GM23338 (cell line): ENCODE results near the gene LARGE1. TPM values are rescaled to one million over a fixed set of nuclear protein-coding genes. Genes with fewer than 3 reads are reported as not detected.

Experiments used
- ATAC-seq: fragments of 200-7000 bp; cut with Tn5 transposase; 3 replicates; pipeline ENCODE4 v1.9.1; 2020
- DNase-seq: peaks from one replicate; pipeline ENCODE4 v3.0.0-alpha.2; 2015; ENCODE audit warnings: low spot score
- H2AFZ ChIP-seq: fragments of 200-600 bp; sonication (generic); 2 replicates; pipeline ENCODE4 v1.8.0; 2016; ENCODE audit warnings: antibody characterized with exemption, mild to moderate bottlenecking, moderate library complexity
- H3F3A ChIP-seq: fragments of 200-600 bp; sonication (generic); replicated peaks from 2 replicates; pipeline ENCODE4 v1.8.0; 2017; ENCODE audit warnings: antibody characterized with exemption, mixed run types, low read depth
- H3K27ac ChIP-seq: fragments of 200-600 bp; sonication (generic); 2 replicates; pipeline ENCODE4 v1.6.1; 2016; ENCODE audit warnings: low read depth
- H3K27me3 ChIP-seq: fragments of 200-600 bp; sonication (generic); 2 replicates; pipeline ENCODE4 v1.8.0; 2016; ENCODE audit warnings: mild to moderate bottlenecking, mixed run types, moderate library complexity; ENCODE audit not compliant: insufficient read depth
- H3K36me3 ChIP-seq: fragments of 200-600 bp; sonication (generic); 2 replicates; pipeline ENCODE4 v1.8.0; 2016; ENCODE audit warnings: mild to moderate bottlenecking; ENCODE audit not compliant: insufficient read depth
- H3K4me1 ChIP-seq: fragments of 200-600 bp; sonication (generic); 2 replicates; pipeline ENCODE4 v1.8.0; 2016; ENCODE audit warnings: mild to moderate bottlenecking, moderate library complexity; ENCODE audit not compliant: insufficient read depth
- H3K4me2 ChIP-seq: fragments of 200-600 bp; sonication (generic); 2 replicates; pipeline ENCODE4 v1.7.1; 2017; ENCODE audit warnings: mixed run types
- H3K4me3 ChIP-seq: fragments of 200-600 bp; sonication (generic); 2 replicates; pipeline ENCODE4 v1.6.1; 2016; ENCODE audit warnings: mixed run types
- H3K79me2 ChIP-seq: fragments of 200-600 bp; sonication (generic); replicated peaks from 2 replicates; pipeline ENCODE4 v1.8.0; 2017; ENCODE audit warnings: mild to moderate bottlenecking; ENCODE audit not compliant: insufficient read depth
- H3K9me2 ChIP-seq: fragments of 200-600 bp; sonication (generic); 2 replicates; pipeline ENCODE4 v1.8.0; 2017; ENCODE audit not compliant: insufficient read depth
- H4K20me1 ChIP-seq: fragments of 200-600 bp; sonication (generic); replicated peaks from 2 replicates; pipeline ENCODE4 v1.8.0; 2017; ENCODE audit warnings: mild to moderate bottlenecking; ENCODE audit not compliant: insufficient read depth
- H3K27ac Mint-ChIP-seq: 2 replicates; pipeline ENCODE4 v1.8.0; 2020; ENCODE audit warnings: inconsistent platforms, mild to moderate bottlenecking, moderate library complexity, mixed read lengths
- H3K27me3 Mint-ChIP-seq: 3 replicates; pipeline ENCODE4 v1.8.0; 2022; ENCODE audit warnings: low read depth, mild to moderate bottlenecking, moderate library complexity, mixed read lengths, inconsistent platforms; ENCODE audit not compliant: insufficient read depth, poor library complexity
- H3K36me3 Mint-ChIP-seq: 3 replicates; pipeline ENCODE4 v1.8.0; 2021; ENCODE audit warnings: low read depth, mild to moderate bottlenecking, inconsistent platforms, moderate library complexity, mixed read lengths
- H3K4me1 Mint-ChIP-seq: 3 replicates; pipeline ENCODE4 v1.8.0; 2020; ENCODE audit warnings: mild to moderate bottlenecking, inconsistent platforms, mixed read lengths
- H3K4me3 Mint-ChIP-seq: 3 replicates; pipeline ENCODE4 v1.8.0; 2021; ENCODE audit warnings: moderate library complexity, mild to moderate bottlenecking, inconsistent platforms, mixed read lengths
- H3K9me3 Mint-ChIP-seq: 3 replicates; pipeline ENCODE4 v1.8.0; 2020; ENCODE audit warnings: moderate library complexity, mild to moderate bottlenecking, inconsistent platforms, mixed read lengths
- CREB1 ChIP-seq: fragments of 250-450 bp; sonication (Bioruptor Pico); IDR thresholded peaks from 2 replicates; pipeline ENCODE4 v1.5.0; 2020; ENCODE audit warnings: low read depth, mild to moderate bottlenecking, moderate library complexity
- CTCF ChIP-seq, 2 experiments: fragments of 200-600 bp in 1 of 2; sonication (generic) in 1 of 2; conservative IDR thresholded peaks; 2 replicates each; pipeline versions ENCODE4 v1.5.1 to v1.6.1; 2016 to 2017; ENCODE audit warnings: antibody characterized with exemption in 2 of 2, low read depth in 2 of 2, mild to moderate bottlenecking in 2 of 2, moderate library complexity in 1 of 2
- ETS1 ChIP-seq: IDR thresholded peaks from 2 replicates; pipeline ENCODE4 v1.6.1; 2016; ENCODE audit warnings: antibody characterized with exemption
- EZH2 ChIP-seq: fragments of 200-600 bp; sonication (generic); IDR thresholded peaks from one replicate; pipeline ENCODE4 v1.8.0; 2017; ENCODE audit warnings: antibody characterized with exemption, mild to moderate bottlenecking, low read depth; ENCODE audit not compliant: unreplicated experiment
- EZH2phosphoT487 ChIP-seq: fragments of 200-600 bp; sonication (generic); IDR thresholded peaks from one replicate; pipeline ENCODE4 v1.8.1; 2018; ENCODE audit warnings: antibody characterized with exemption; ENCODE audit not compliant: unreplicated experiment
- JUNB ChIP-seq: IDR thresholded peaks from one replicate; pipeline ENCODE4 v1.6.1; 2016; ENCODE audit warnings: antibody characterized with exemption; ENCODE audit not compliant: unreplicated experiment
- NANOG ChIP-seq: IDR thresholded peaks from 2 replicates; pipeline ENCODE4 v1.6.1; 2016; ENCODE audit warnings: antibody characterized with exemption, borderline replicate concordance
- REST ChIP-seq: IDR thresholded peaks from one replicate; pipeline ENCODE4 v1.6.1; 2018; ENCODE audit warnings: antibody characterized with exemption; ENCODE audit not compliant: unreplicated experiment
- STAT1 ChIP-seq: IDR thresholded peaks from one replicate; pipeline ENCODE4 v1.6.1; 2016; ENCODE audit warnings: antibody characterized with exemption; ENCODE audit not compliant: unreplicated experiment
- ZNF114 ChIP-seq: fragments of 250-450 bp; sonication (Bioruptor Pico); IDR thresholded peaks from 2 replicates; pipeline ENCODE4 v1.5.0; 2020; ENCODE audit warnings: mild to moderate bottlenecking, moderate library complexity
- ZNF331 ChIP-seq: fragments of 250-450 bp; sonication (Bioruptor Pico); IDR thresholded peaks from 2 replicates; pipeline ENCODE4 v1.5.0; 2020; ENCODE audit warnings: low read depth, mild to moderate bottlenecking, moderate library complexity
- polyA plus RNA-seq: library from polyadenylated mRNA; unstranded; fragments of >200 nt; fragmentation: Nextera tagmentation; extraction: Ambion mirVana; gene quantifications from 2 replicates; pipeline ENCODE4 v1.2.1, GENCODE V29; 2016
- total RNA-seq: library from RNA; depleted of rRNA; stranded (reverse); fragments of >200 nt; shearing (Covaris generic); gene quantifications from 2 replicates; pipeline ENCODE4 v1.2.3, GENCODE V29; 2014

Gene LARGE1
- total and polyA plus RNA-seq, 2 experiments from 2014 or later, result 12.8 to 75.6 TPM

DNA sequence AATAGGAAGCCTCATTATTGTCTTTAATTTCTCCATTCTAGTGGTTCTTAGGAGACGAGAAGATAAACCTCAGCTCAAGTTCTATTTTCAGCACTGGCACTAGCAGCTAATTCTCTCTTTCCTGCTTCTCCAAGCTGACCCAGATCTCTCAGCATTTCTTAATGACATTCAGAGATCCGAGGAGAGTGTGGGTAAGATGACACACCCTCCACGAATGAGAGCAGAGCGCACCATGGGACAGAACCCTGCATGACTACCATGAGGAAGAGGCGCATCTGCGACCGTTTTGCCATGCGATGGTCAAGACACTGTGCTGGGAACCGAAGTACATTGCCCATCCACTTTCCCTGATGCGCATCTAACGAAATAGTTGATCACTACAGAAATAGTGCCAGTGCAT, 241.8 kb downstream of the LARGE1 start:
- Histone ChIP-seq H3K36me3 (no peaks in the 10 kb centered on the region), H3K4me3 (no peak overlapping the region), H3K9me2 (no peaks in the 10 kb centered on the region), H4K20me1 (peaks cover 18% of the 10 kb centered on the region), H3K4me1 (peaks cover 21% of the 10 kb centered on the region), H3K4me2 (0 out of 2 replicates have a peak overlapping the region, but pooled peaks have one; percentile 28), H3F3A (no peaks in the 10 kb centered on the region), H3K27ac (no peak overlapping the region), H3K79me2 (peaks cover 84% of the 10 kb centered on the region), H3K27me3 (no peaks in the 10 kb centered on the region), H2AFZ (no peak overlapping the region)
- Mint-ChIP-seq H3K4me3 (no peak overlapping the region), H3K9me3 (peaks cover 3% of the 10 kb centered on the region; the same call in 2 of the 3 replicates), H3K36me3 (peaks cover 5% of the 10 kb centered on the region; the same call in 2 of the 3 replicates), H3K27me3 (peaks cover 2% of the 10 kb centered on the region), H3K27ac (no peak overlapping the region), H3K4me1 (peaks cover 56% of the 10 kb centered on the region)
- ATAC-seq (peak; percentile 32; the same call in 2 of the 3 replicates), DNase-seq (no peak)
- TF ChIP-seq JUNB (no peak), STAT1 (no peak), EZH2phosphoT487 (no peak), ETS1 (no peak), ZNF114 (CRISPR knock-in tag) (no peak), CREB1 (CRISPR knock-in tag) (no peak), ZNF331 (CRISPR knock-in tag) (no peak)

GRCh38 chr22:33677536-33677935, 242.7 kb downstream of the LARGE1 start:
- ATAC-seq, result no peak
- H3F3A ChIP-seq, result no peaks in the 10 kb centered on the region
- no peaks in the 10 kb centered on the region for H3K9me2 ChIP-seq
- no peaks in the 10 kb centered on the region for H3K9me3 Mint-ChIP-seq
- peaks cover 84% of the 10 kb centered on the region for H3K79me2 ChIP-seq
- H3K4me3 Mint-ChIP-seq, result no peak overlapping the region
- no peaks in the 10 kb centered on the region for H3K36me3 Mint-ChIP-seq
- no peak overlapping the region for H2AFZ ChIP-seq
- H3K27ac Mint-ChIP-seq, result no peak overlapping the region
- H3K27me3 ChIP-seq, result no peaks in the 10 kb centered on the region
- H3K4me1 Mint-ChIP-seq, result peaks cover 63% of the 10 kb centered on the region
- H3K36me3 ChIP-seq, result no peaks in the 10 kb centered on the region
- TF ChIP-seq ZNF331 (CRISPR knock-in tag) (no peak), ETS1 (no peak), NANOG (no peak)
- H3K4me1 ChIP-seq, result peaks cover 21% of the 10 kb centered on the region
- peaks cover 6% of the 10 kb centered on the region for H3K27me3 Mint-ChIP-seq
- H3K4me3 ChIP-seq, result no peak overlapping the region
- H3K4me2 ChIP-seq, result no peak overlapping the region
- peaks cover 13% of the 10 kb centered on the region for H4K20me1 ChIP-seq
- H3K27ac ChIP-seq, result no peak overlapping the region
- no peak for DNase-seq

GRCh38 chr22:33674357-33674756, 245.9 kb downstream of the LARGE1 start:
- no peak overlapping the region for H3K4me3 Mint-ChIP-seq
- Histone ChIP-seq H4K20me1 (peaks cover 24% of the 10 kb centered on the region), H3K4me2 (no peak overlapping the region), H3K79me2 (peaks cover 90% of the 10 kb centered on the region), H3K36me3 (no peaks in the 10 kb centered on the region), H3K9me2 (peaks cover 3% of the 10 kb centered on the region; the same call in 1 of the 2 replicates), H3K4me3 (no peak overlapping the region), H3K4me1 (peaks cover 35% of the 10 kb centered on the region), H3K27ac (no peak overlapping the region), H3F3A (no peaks in the 10 kb centered on the region), H3K27me3 (no peaks in the 10 kb centered on the region), H2AFZ (no peak overlapping the region)
- DNase-seq, result no peak
- peaks cover 82% of the 10 kb centered on the region for H3K4me1 Mint-ChIP-seq
- H3K27ac Mint-ChIP-seq, result no peak overlapping the region; the same call in 1 of the 2 replicates
- no peaks in the 10 kb centered on the region for H3K36me3 Mint-ChIP-seq
- H3K9me3 Mint-ChIP-seq, result no peaks in the 10 kb centered on the region
- H3K27me3 Mint-ChIP-seq, result peaks cover 4% of the 10 kb centered on the region
- ATAC-seq, result peak; percentile 34; the same call in 2 of the 3 replicates
- no peak for TF ChIP-seq EZH2phosphoT487
- TF ChIP-seq NANOG, result no peak
- no peak for TF ChIP-seq CTCF (conservative IDR thresholded peaks at IDR 0.05; ENCODE audit: low read depth in 2 of 2)
- TF ChIP-seq REST, result no peak
- no peak for TF ChIP-seq CREB1 (CRISPR knock-in tag)
- TF ChIP-seq EZH2, result no peak
